NT2/D1 (cell line): Measurements from ENCODE around the gene CFAP74.

ENCODE experiments used
- SUZ12 ChIP-seq: IDR thresholded peaks from 2 replicates; pipeline ENCODE4 v1.6.1; 2011; ENCODE audit not compliant: insufficient read length, insufficient read depth; ENCODE audit errors: extremely low read depth
- YY1 ChIP-seq: IDR thresholded peaks from 2 replicates; pipeline ENCODE4 v1.6.1; 2011; ENCODE audit not compliant: insufficient read length, insufficient read depth

DNA sequence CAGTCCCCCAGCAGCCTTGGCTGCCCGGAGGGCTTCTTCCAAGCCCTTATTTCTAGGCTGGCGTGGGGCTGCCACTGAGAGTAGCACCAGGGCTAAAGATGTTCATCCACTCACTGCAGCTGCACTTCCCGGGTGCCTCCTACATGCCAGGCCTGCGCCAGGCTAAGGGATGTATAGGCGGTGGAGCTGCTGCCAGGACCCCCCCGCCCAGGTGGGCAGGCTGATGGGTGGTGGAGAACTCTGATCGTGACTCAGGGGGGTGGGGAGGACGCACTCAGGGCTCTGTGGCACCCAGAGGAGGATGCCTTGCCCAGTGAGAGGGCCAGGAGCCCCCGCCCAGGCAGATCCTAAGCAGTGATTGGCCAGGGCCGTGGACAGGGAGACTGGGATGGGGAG lies 34.1 kb downstream of the CFAP74 start:
- TF ChIP-seq SUZ12 (no peak), YY1 (no peak)
